B cell (primary cell): Measurements from ENCODE around the gene NRG2.

Experiments used
- EZH2 ChIP-seq: IDR thresholded peaks from 2 replicates; pipeline ENCODE4 v1.6.1; 2012; ENCODE audit warnings: borderline replicate concordance, low read depth, mild to moderate bottlenecking, moderate library complexity, low read length; ENCODE audit not compliant: insufficient read depth, poor library complexity, severe bottlenecking
- TF ChIP-seq, protein P1 (sequence below): fragments of 200-600 bp; IDR thresholded peaks from one replicate; pipeline ENCODE4 v1.8.0; 2022; ENCODE audit warnings: antibody characterized with exemption, mild to moderate bottlenecking

DNA sequence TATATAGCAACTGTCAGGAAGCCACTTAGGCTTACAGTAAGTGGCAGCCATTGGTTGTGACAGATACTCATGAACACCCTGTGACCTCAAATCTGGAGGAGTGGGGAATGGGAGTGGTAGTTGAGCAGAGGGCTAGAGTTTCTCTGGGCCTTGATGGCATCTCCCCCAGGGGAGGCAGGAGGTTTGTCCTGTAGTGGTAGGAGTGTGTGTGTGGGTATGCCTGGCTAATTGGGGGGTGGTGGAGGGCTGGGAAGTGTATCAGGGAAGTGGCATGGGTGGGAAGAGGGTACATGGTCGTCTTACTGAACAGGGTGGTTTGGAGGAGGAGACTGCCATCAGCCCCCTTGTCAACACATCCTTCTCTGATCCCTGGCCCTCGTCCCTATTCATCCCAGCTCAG is 176.0 kb downstream of the NRG2 start:
- TF ChIP-seq, protein P1, sequence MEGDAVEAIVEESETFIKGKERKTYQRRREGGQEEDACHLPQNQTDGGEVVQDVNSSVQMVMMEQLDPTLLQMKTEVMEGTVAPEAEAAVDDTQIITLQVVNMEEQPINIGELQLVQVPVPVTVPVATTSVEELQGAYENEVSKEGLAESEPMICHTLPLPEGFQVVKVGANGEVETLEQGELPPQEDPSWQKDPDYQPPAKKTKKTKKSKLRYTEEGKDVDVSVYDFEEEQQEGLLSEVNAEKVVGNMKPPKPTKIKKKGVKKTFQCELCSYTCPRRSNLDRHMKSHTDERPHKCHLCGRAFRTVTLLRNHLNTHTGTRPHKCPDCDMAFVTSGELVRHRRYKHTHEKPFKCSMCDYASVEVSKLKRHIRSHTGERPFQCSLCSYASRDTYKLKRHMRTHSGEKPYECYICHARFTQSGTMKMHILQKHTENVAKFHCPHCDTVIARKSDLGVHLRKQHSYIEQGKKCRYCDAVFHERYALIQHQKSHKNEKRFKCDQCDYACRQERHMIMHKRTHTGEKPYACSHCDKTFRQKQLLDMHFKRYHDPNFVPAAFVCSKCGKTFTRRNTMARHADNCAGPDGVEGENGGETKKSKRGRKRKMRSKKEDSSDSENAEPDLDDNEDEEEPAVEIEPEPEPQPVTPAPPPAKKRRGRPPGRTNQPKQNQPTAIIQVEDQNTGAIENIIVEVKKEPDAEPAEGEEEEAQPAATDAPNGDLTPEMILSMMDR = no peak
- no peak for TF ChIP-seq EZH2
